CD14-positive monocyte (primary cell): ENCODE measurements around the gene CDK16. TPM values are rescaled to one million over a fixed set of nuclear protein-coding genes. Genes with fewer than 3 reads are reported as not detected.

Experiments used
- DNase-seq, 3 donors: peaks; one replicate each; pipeline ENCODE4 v3.0.0-alpha.2; 2011 to 2022
- H2AFZ ChIP-seq: 2 replicates; pipeline ENCODE4 v1.6.0; 2012; ENCODE audit warnings: mild to moderate bottlenecking, low read depth, low read length, inconsistent platforms; ENCODE audit not compliant: insufficient read depth, poor library complexity, severe bottlenecking
- H3K27ac ChIP-seq, 2 donors: 1 replicate in 1 of 2; 2 replicates in 1 of 2; pipeline ENCODE4 v1.5.1; 2012 to 2013; ENCODE audit warnings: low read length in 2 of 2, control low read depth in 1 of 2, inconsistent platforms in 1 of 2, low read depth in 1 of 2, mild to moderate bottlenecking in 1 of 2
- H3K27me3 ChIP-seq, 2 donors: one replicate each; pipeline versions ENCODE4 v1.6.0 to v1.6.1; 2011 to 2013; ENCODE audit warnings: low read length in 2 of 2; ENCODE audit not compliant: control insufficient read depth in 2 of 2, insufficient read depth in 2 of 2
- H3K36me3 ChIP-seq, 2 donors: replicated peaks in 1 of 2; 1 replicate in 1 of 2; 2 replicates in 1 of 2; pipeline versions ENCODE4 v1.5.1 to v1.6.1; 2012 to 2013; ENCODE audit warnings: low read length in 2 of 2, control low read depth in 1 of 2, inconsistent platforms in 1 of 2, mild to moderate bottlenecking in 1 of 2; ENCODE audit not compliant: insufficient read depth in 2 of 2, control insufficient read depth in 1 of 2
- H3K4me1 ChIP-seq, 2 donors: 1 replicate in 1 of 2; 2 replicates in 1 of 2; pipeline versions ENCODE4 v1.5.1 to v1.6.1; 2012 to 2013; ENCODE audit warnings: low read length in 2 of 2, control low read depth in 1 of 2, inconsistent platforms in 1 of 2, mild to moderate bottlenecking in 1 of 2, moderate library complexity in 1 of 2; ENCODE audit not compliant: insufficient read depth in 2 of 2, control insufficient read depth in 1 of 2
- H3K4me2 ChIP-seq: replicated peaks from 2 replicates; pipeline ENCODE3; 2012; ENCODE audit warnings: low read length, moderate library complexity, mild to moderate bottlenecking; ENCODE audit not compliant: poor library complexity, severe bottlenecking; ENCODE audit errors: extremely low read depth
- H3K4me3 ChIP-seq, 3 experiments: fragments of 200-600 bp in 1 of 3; sonication (generic) in 1 of 3; replicated peaks in 1 of 3; 1 replicate in 2 of 3; 2 replicates in 1 of 3; pipeline ENCODE4 v1.5.1; 2011 to 2013; ENCODE audit warnings: low read length in 3 of 3, mild to moderate bottlenecking in 3 of 3, control low read depth in 2 of 3, low read depth in 2 of 3, inconsistent platforms in 1 of 3, moderate library complexity in 1 of 3
- H3K79me2 ChIP-seq: 2 replicates; pipeline ENCODE4 v1.6.0; 2012; ENCODE audit warnings: mild to moderate bottlenecking, control low read depth, inconsistent platforms, low read length, moderate library complexity; ENCODE audit not compliant: insufficient read depth
- H3K9ac ChIP-seq: 2 replicates; pipeline ENCODE4 v1.6.0; 2017; ENCODE audit warnings: low read length, mild to moderate bottlenecking; ENCODE audit not compliant: insufficient read depth, poor library complexity, severe bottlenecking
- H3K9me3 ChIP-seq, 2 donors: replicated peaks in 1 of 2; 1 replicate in 1 of 2; 2 replicates in 1 of 2; pipeline versions ENCODE4 v1.5.1 to v1.6.1; 2012 to 2013; ENCODE audit warnings: low read length in 2 of 2, control low read depth in 1 of 2; ENCODE audit not compliant: control insufficient read depth in 1 of 2, insufficient read depth in 1 of 2
- H4K20me1 ChIP-seq: 2 replicates; pipeline ENCODE4 v1.6.0; 2012; ENCODE audit warnings: mild to moderate bottlenecking, low read length, control low read depth, moderate library complexity; ENCODE audit not compliant: insufficient read depth
- H3K27ac Mint-ChIP-seq, 7 donors: one replicate each; pipeline ENCODE4 v1.8.0; 2020; ENCODE audit warnings: mild to moderate bottlenecking in 7 of 7, mixed read lengths in 7 of 7, moderate library complexity in 6 of 7, inconsistent platforms in 2 of 7
- H3K27me3 Mint-ChIP-seq, 3 donors: one replicate each; pipeline ENCODE4 v1.8.0; 2021 to 2022; ENCODE audit warnings: low read depth in 3 of 3, mild to moderate bottlenecking in 3 of 3, mixed read lengths in 3 of 3, moderate library complexity in 3 of 3, inconsistent platforms in 1 of 3
- H3K36me3 Mint-ChIP-seq, 2 donors: one replicate each; pipeline ENCODE4 v1.8.0; 2020; ENCODE audit warnings: mixed read lengths in 2 of 2, inconsistent platforms in 1 of 2, mild to moderate bottlenecking in 1 of 2
- H3K4me1 Mint-ChIP-seq: one replicate; pipeline ENCODE4 v1.8.0; 2020; ENCODE audit warnings: mild to moderate bottlenecking, mixed read lengths
- H3K4me3 Mint-ChIP-seq, 2 donors: one replicate each; pipeline ENCODE4 v1.8.0; 2020; ENCODE audit warnings: mild to moderate bottlenecking in 2 of 2, mixed read lengths in 2 of 2, moderate library complexity in 1 of 2
- H3K9me3 Mint-ChIP-seq, 7 donors: one replicate each; pipeline ENCODE4 v1.8.0; 2020 to 2022; ENCODE audit warnings: mixed read lengths in 7 of 7, mild to moderate bottlenecking in 6 of 7, moderate library complexity in 6 of 7, inconsistent platforms in 2 of 7
- WGBS: methylation state at CpG from one replicate; pipeline ENCODE4 v1.1.5; 2013; ENCODE audit warnings: missing lambda C conversion rate; ENCODE audit not compliant: insufficient coverage; 5-methylcytosine and 5-hydroxymethylcytosine counted together
- intact Hi-C, 2 donors: fragments of 100-400 bp; cut with micrococcal nuclease; formaldehyde crosslinking; loops; one replicate each; pipeline versions ENCODE4 v1.15.0 to v1.15.1; 2023
- polyA plus RNA-seq, 3 donors: library from polyadenylated mRNA; depleted of rRNA in 1 of 3; unstranded in 2 of 3; stranded (reverse) in 1 of 3; fragments of 300-500 nt in 2 of 3; fragments of >200 nt in 1 of 3; fragmentation: Illumina TruSeq in 2 of 3; gene quantifications; 1 replicate in 2 of 3; 2 replicates in 1 of 3; pipeline ENCODE4 v1.2.3, GENCODE V29; 2012 to 2021
- TF ChIP-seq, protein P1 (sequence below): fragments of 200-600 bp; IDR thresholded peaks from one replicate; pipeline ENCODE4 v1.8.0; 2022; ENCODE audit warnings: antibody characterized with exemption, mild to moderate bottlenecking

CDK16 gene
- polyA plus RNA-seq, 3 donors: 7.3 to 97.4 (median 14.1) TPM

- no peaks in the 10 kb centered on the region for H3K36me3 ChIP-seq
- peaks cover 6% of the 10 kb centered on the region for H3K4me1 Mint-ChIP-seq
- no peak overlapping the region for H2AFZ ChIP-seq
- no peak overlapping the region for H3K4me2 ChIP-seq
- H4K20me1 ChIP-seq: no peaks in the 10 kb centered on the region
- TF ChIP-seq, protein P1, sequence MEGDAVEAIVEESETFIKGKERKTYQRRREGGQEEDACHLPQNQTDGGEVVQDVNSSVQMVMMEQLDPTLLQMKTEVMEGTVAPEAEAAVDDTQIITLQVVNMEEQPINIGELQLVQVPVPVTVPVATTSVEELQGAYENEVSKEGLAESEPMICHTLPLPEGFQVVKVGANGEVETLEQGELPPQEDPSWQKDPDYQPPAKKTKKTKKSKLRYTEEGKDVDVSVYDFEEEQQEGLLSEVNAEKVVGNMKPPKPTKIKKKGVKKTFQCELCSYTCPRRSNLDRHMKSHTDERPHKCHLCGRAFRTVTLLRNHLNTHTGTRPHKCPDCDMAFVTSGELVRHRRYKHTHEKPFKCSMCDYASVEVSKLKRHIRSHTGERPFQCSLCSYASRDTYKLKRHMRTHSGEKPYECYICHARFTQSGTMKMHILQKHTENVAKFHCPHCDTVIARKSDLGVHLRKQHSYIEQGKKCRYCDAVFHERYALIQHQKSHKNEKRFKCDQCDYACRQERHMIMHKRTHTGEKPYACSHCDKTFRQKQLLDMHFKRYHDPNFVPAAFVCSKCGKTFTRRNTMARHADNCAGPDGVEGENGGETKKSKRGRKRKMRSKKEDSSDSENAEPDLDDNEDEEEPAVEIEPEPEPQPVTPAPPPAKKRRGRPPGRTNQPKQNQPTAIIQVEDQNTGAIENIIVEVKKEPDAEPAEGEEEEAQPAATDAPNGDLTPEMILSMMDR: no peak
- H3K27ac Mint-ChIP-seq: no peak overlapping the region
- H3K27ac ChIP-seq: no peak overlapping the region
- H3K27me3 Mint-ChIP-seq: peaks cover 0 to 56% (median 0%) of the 10 kb centered on the region in 3 donors
- no peak overlapping the region for H3K4me3 Mint-ChIP-seq
- no peaks in the 10 kb centered on the region for H3K36me3 Mint-ChIP-seq
- no peak overlapping the region for H3K9ac ChIP-seq
- peaks cover 0 to 6% (median 0%) of the 10 kb centered on the region in 7 donors for H3K9me3 Mint-ChIP-seq
- intact Hi-C loops: no loop called here
- no peak overlapping the region for H3K4me3 ChIP-seq
- H3K27me3 ChIP-seq: no peaks in the 10 kb centered on the region
- peaks cover 3 to 9% of the 10 kb centered on the region in 2 donors for H3K4me1 ChIP-seq
- no CpG with 5 or more reads among the region's 2 CpGs for WGBS
- no peaks in the 10 kb centered on the region for H3K9me3 ChIP-seq
- no peaks in the 10 kb centered on the region for H3K79me2 ChIP-seq
- no peak for DNase-seq
Observed at GRCh38 chrX:47272013-47272408, 53.5 kb downstream of the CDK16 start.

- H3K9me3 Mint-ChIP-seq: peaks cover 0 to 6% (median 0%) of the 10 kb centered on the region in 7 donors
- WGBS: 50% methylated on average over 2 of the region's 7 CpGs
- Histone ChIP-seq H3K79me2 (no peaks in the 10 kb centered on the region), H3K4me2 (no peak overlapping the region), H3K9me3 (no peaks in the 10 kb centered on the region), H3K4me1 (peaks cover 2 to 8% of the 10 kb centered on the region in 2 donors), H3K9ac (no peak overlapping the region), H3K27ac (no peak overlapping the region), H3K36me3 (no peaks in the 10 kb centered on the region), H4K20me1 (no peaks in the 10 kb centered on the region), H3K27me3 (no peaks in the 10 kb centered on the region), H2AFZ (no peak overlapping the region), H3K4me3 (no peak overlapping the region)
- DNase-seq: no peak
- no peak overlapping the region for H3K27ac Mint-ChIP-seq
- H3K4me3 Mint-ChIP-seq: no peak overlapping the region
- TF ChIP-seq, protein P1: no peak
- H3K36me3 Mint-ChIP-seq: no peaks in the 10 kb centered on the region
- H3K27me3 Mint-ChIP-seq: peaks cover 0 to 61% (median 0%) of the 10 kb centered on the region in 3 donors
- intact Hi-C loops: no loop called here
- H3K4me1 Mint-ChIP-seq: peaks cover 4% of the 10 kb centered on the region
Observed at GRCh38 chrX:47273011-47273730, 54.7 kb downstream of the CDK16 start.
